HEK293 (cell line): ENCODE measurements around the gene CD46.
"Not testable (repeated sequence)": the region's sequence is repeated elsewhere in the genome, so short reads cannot be mapped to it uniquely, and the experiment has no call there.

ENCODE experiments used
- CTCF ChIA-PET: fragments of 350-600 bp; formaldehyde crosslinking; extraction: SDS; loops from one replicate; lab custom pipeline; 2021; ENCODE audit warnings: antibody characterized with exemption; lab: Yijun Ruan, JAX
- POLR2A ChIA-PET: fragments of 300-600 bp; formaldehyde crosslinking; extraction: SDS; loops from one replicate; lab custom pipeline; 2020; ENCODE audit warnings: antibody characterized with exemption, inconsistent platforms; lab: Yijun Ruan, JAX
- H3K27ac ChIP-seq: fragments of 200-500 bp; sonication (Bioruptor generic); 2 replicates; pipeline ENCODE4 v1.5.1; 2014; ENCODE audit warnings: low read depth, low read length, control low read depth, inconsistent platforms; ENCODE audit errors: extremely low read depth
- H3K36me3 ChIP-seq, 2 experiments: fragments of 200-500 bp in 1 of 2; sonication (Bioruptor generic) in 1 of 2; 1 replicate in 1 of 2; 2 replicates in 1 of 2; pipeline ENCODE4 v1.5.1; 2014 to 2017; ENCODE audit warnings: inconsistent platforms in 2 of 2, low read length in 2 of 2; ENCODE audit not compliant: control insufficient read depth in 2 of 2, insufficient read depth in 1 of 2
- H3K4me1 ChIP-seq: fragments of 200-500 bp; sonication (Bioruptor generic); 2 replicates; pipeline ENCODE4 v1.5.1; 2014; ENCODE audit warnings: mild to moderate bottlenecking, low read length, inconsistent platforms; ENCODE audit not compliant: control insufficient read depth, insufficient read depth
- H3K4me3 ChIP-seq: 2 replicates; pipeline ENCODE4 v1.5.1; 2011; ENCODE audit warnings: low read depth, mild to moderate bottlenecking, control low read depth, low read length, moderate library complexity
- H3K9me3 ChIP-seq: fragments of 200-500 bp; sonication (Bioruptor generic); 2 replicates; pipeline ENCODE4 v1.5.1; 2014; ENCODE audit warnings: low read depth, low read length, inconsistent platforms; ENCODE audit not compliant: control insufficient read depth, insufficient read depth
- GLIS2 ChIP-seq: fragments of 450-650 bp; formaldehyde crosslinking; IDR thresholded peaks from 2 replicates; pipeline ENCODE4 v1.5.1; 2016; ENCODE audit warnings: missing biosample characterization, missing genetic modification characterization
- IKZF3 ChIP-seq: fragments of 450-650 bp; IDR thresholded peaks from 2 replicates; pipeline ENCODE4 v1.5.0; 2018; ENCODE audit warnings: missing biosample characterization, mild to moderate bottlenecking, missing genetic modification characterization, moderate library complexity
- PRDM10 ChIP-seq: fragments of 450-650 bp; formaldehyde crosslinking; IDR thresholded peaks from 2 replicates; pipeline ENCODE4 v1.5.1; 2016; ENCODE audit warnings: missing biosample characterization, missing genetic modification characterization
- SCRT1 ChIP-seq: fragments of 450-650 bp; formaldehyde crosslinking; IDR thresholded peaks from 2 replicates; pipeline ENCODE4 v1.5.1; 2016; ENCODE audit warnings: missing biosample characterization, missing genetic modification characterization, borderline replicate concordance
- SCRT2 ChIP-seq: fragments of 450-650 bp; formaldehyde crosslinking; IDR thresholded peaks from 2 replicates; pipeline ENCODE4 v1.5.1; 2016; ENCODE audit warnings: missing biosample characterization, missing genetic modification characterization
- ZBTB20 ChIP-seq: fragments of 450-650 bp; formaldehyde crosslinking; IDR thresholded peaks from 2 replicates; pipeline ENCODE4 v1.5.1; 2016; ENCODE audit warnings: missing biosample characterization, missing genetic modification characterization
- ZBTB48 ChIP-seq: fragments of 450-650 bp; formaldehyde crosslinking; IDR thresholded peaks from 2 replicates; pipeline ENCODE4 v1.5.1; 2016; ENCODE audit warnings: missing biosample characterization, missing genetic modification characterization
- ZFHX2 ChIP-seq: fragments of 450-650 bp; formaldehyde crosslinking; conservative IDR thresholded peaks from 2 replicates; pipeline ENCODE4 v1.5.1; 2016; ENCODE audit warnings: missing biosample characterization, missing genetic modification characterization
- ZFP69B ChIP-seq: fragments of 450-650 bp; formaldehyde crosslinking; IDR thresholded peaks from 2 replicates; pipeline ENCODE4 v1.5.1; 2016; ENCODE audit warnings: missing biosample characterization, missing genetic modification characterization
- ZNF133 ChIP-seq: fragments of 450-650 bp; formaldehyde crosslinking; IDR thresholded peaks from 2 replicates; pipeline ENCODE4 v1.5.1; 2016; ENCODE audit warnings: missing biosample characterization, missing genetic modification characterization
- ZNF239 ChIP-seq: fragments of 450-650 bp; formaldehyde crosslinking; IDR thresholded peaks from 2 replicates; pipeline ENCODE4 v1.5.1; 2016; ENCODE audit warnings: missing biosample characterization, missing genetic modification characterization
- ZNF335 ChIP-seq: fragments of 450-650 bp; formaldehyde crosslinking; conservative IDR thresholded peaks from 2 replicates; pipeline ENCODE4 v1.5.1; 2016; ENCODE audit warnings: missing biosample characterization, missing genetic modification characterization
- ZNF423 ChIP-seq: fragments of 450-650 bp; formaldehyde crosslinking; IDR thresholded peaks from 2 replicates; pipeline ENCODE4 v1.5.1; 2016; ENCODE audit warnings: missing biosample characterization, missing genetic modification characterization
- ZNF426 ChIP-seq: fragments of 450-650 bp; formaldehyde crosslinking; IDR thresholded peaks from 2 replicates; pipeline ENCODE4 v1.5.1; 2017; ENCODE audit warnings: missing biosample characterization, missing genetic modification characterization, mild to moderate bottlenecking, inconsistent platforms, moderate library complexity
- ZNF549 ChIP-seq: fragments of 450-650 bp; IDR thresholded peaks from 2 replicates; pipeline ENCODE4 v1.5.1; 2018; ENCODE audit warnings: missing biosample characterization, missing genetic modification characterization, mild to moderate bottlenecking, inconsistent platforms, moderate library complexity
- ZNF600 ChIP-seq: fragments of 450-650 bp; formaldehyde crosslinking; IDR thresholded peaks from 2 replicates; pipeline ENCODE4 v1.5.1; 2016; ENCODE audit warnings: missing biosample characterization, missing genetic modification characterization
- ZNF660 ChIP-seq: fragments of 450-650 bp; IDR thresholded peaks from 2 replicates; pipeline ENCODE4 v1.5.1; 2018; ENCODE audit warnings: missing biosample characterization, mild to moderate bottlenecking, missing genetic modification characterization
- ZNF692 ChIP-seq: fragments of 450-650 bp; formaldehyde crosslinking; IDR thresholded peaks from 2 replicates; pipeline ENCODE4 v1.5.1; 2016; ENCODE audit warnings: missing biosample characterization, missing genetic modification characterization
- ZNF76 ChIP-seq: fragments of 450-650 bp; formaldehyde crosslinking; IDR thresholded peaks from 2 replicates; pipeline ENCODE4; 2016; ENCODE audit warnings: low read depth, missing biosample characterization, missing genetic modification characterization, borderline replicate concordance
- ZSCAN16 ChIP-seq: fragments of 450-650 bp; formaldehyde crosslinking; IDR thresholded peaks from 2 replicates; pipeline ENCODE4 v1.5.1; 2016; ENCODE audit warnings: missing biosample characterization, missing genetic modification characterization
- TF ChIP-seq, protein P1 (sequence below): fragments of 450-650 bp; formaldehyde crosslinking; IDR thresholded peaks from 2 replicates; pipeline ENCODE4 v1.5.1; 2016; ENCODE audit warnings: missing biosample characterization, missing genetic modification characterization

CD46 gene

GRCh38 chr1:207750631-207751305 is 1.1 kb upstream of the CD46 start:
- CTCF ChIA-PET = interaction anchor here (1.0 kb wide), 1 partner anchor 46 kb away, joined by 8 read pairs; no protein-coding TSS in a partner anchor
- peaks cover 19% of the 10 kb centered on the region for H3K4me1 ChIP-seq
- no peaks in the 10 kb centered on the region for H3K9me3 ChIP-seq
- peak overlapping the region; percentile 68 for H3K4me3 ChIP-seq
- POLR2A ChIA-PET = no interaction called here
- no peak for TF ChIP-seq ZNF423 (tag by site-specific recombination)
- TF ChIP-seq ZSCAN16 (tag by site-specific recombination) = no peak
- peak; percentile 26; the same call in 1 of the 2 replicates for TF ChIP-seq PRDM10 (tag by site-specific recombination)
- no peak for TF ChIP-seq ZNF76
- TF ChIP-seq ZBTB48 (tag by site-specific recombination) = no peak
- TF ChIP-seq ZNF133 (tag by site-specific recombination) = no peak
- peak; percentile 46; the same call in 1 of the 2 replicates for TF ChIP-seq ZNF692
- TF ChIP-seq ZFP69B (tag by site-specific recombination) = peak; percentile 45; the same call in 1 of the 2 replicates
- TF ChIP-seq ZNF660 (tag by site-specific recombination) = no peak
- peak; percentile 31; the same call in 1 of the 2 replicates for TF ChIP-seq IKZF3 (tag by site-specific recombination)
- TF ChIP-seq ZNF600 = 0 out of 2 replicates have a peak, but pooled peaks have one; percentile 14
- peak overlapping the region; percentile 77 for H3K27ac ChIP-seq
- no peaks in the 10 kb centered on the region for H3K36me3 ChIP-seq

- CTCF ChIA-PET = interaction anchor here (1.0 to 1.5 kb wide), 2 partner anchors 46 to 79 kb away, joined by 4 to 8 read pairs; no protein-coding TSS in a partner anchor
- H3K36me3 ChIP-seq, H3K9me3 ChIP-seq, POLR2A ChIA-PET: not testable (repeated sequence)
- Histone ChIP-seq H3K27ac (peak overlapping the region; percentile 77), H3K4me3 (peak overlapping the region; percentile 68), H3K4me1 (peaks cover 23% of the 10 kb centered on the region)
- TF ChIP-seq ZNF335 (tag by site-specific recombination) = peak; percentile 73
- peak; percentile 67 for TF ChIP-seq GLIS2 (tag by site-specific recombination)
These were observed 428 bp upstream of the CD46 start for GRCh38 chr1:207751463-207751789.

- H3K9me3 ChIP-seq = no peaks in the 10 kb centered on the region
- ChIA-PET CTCF (interaction anchor here (1.5 to 1.6 kb wide), 2 partner anchors 45 to 80 kb away, joined by 4 to 7 read pairs; no protein-coding TSS in a partner anchor), POLR2A (interaction anchor here (0.6 to 1.2 kb wide), 4 partner anchors 10 to 57 kb away, joined by 3 to 5 read pairs (median 4); no protein-coding TSS in a partner anchor)
- H3K4me1 ChIP-seq = peaks cover 23% of the 10 kb centered on the region
- peak overlapping the region; percentile 68 for H3K4me3 ChIP-seq
- H3K36me3 ChIP-seq = peaks cover 0 to 5% of the 10 kb centered on the region in 2 experiments; a peak in 1 of 3 replicates
- peak overlapping the region; percentile 77 for H3K27ac ChIP-seq
- TF ChIP-seq ZNF239 (tag by site-specific recombination) (no peak), GLIS2 (tag by site-specific recombination) (peak; percentile 50; the same call in 1 of the 2 replicates), SCRT1 (tag by site-specific recombination) (0 out of 2 replicates have a peak, but pooled peaks have one; percentile 29), ZBTB48 (tag by site-specific recombination) (peak; percentile 93), ZNF426 (tag by site-specific recombination) (no peak), ZBTB20 (tag by site-specific recombination) (peak; percentile 74), ZNF692 (no peak), ZNF549 (no peak), SCRT2 (tag by site-specific recombination) (no peak), ZFHX2 (peak; percentile 69)
- TF ChIP-seq, protein P1, sequence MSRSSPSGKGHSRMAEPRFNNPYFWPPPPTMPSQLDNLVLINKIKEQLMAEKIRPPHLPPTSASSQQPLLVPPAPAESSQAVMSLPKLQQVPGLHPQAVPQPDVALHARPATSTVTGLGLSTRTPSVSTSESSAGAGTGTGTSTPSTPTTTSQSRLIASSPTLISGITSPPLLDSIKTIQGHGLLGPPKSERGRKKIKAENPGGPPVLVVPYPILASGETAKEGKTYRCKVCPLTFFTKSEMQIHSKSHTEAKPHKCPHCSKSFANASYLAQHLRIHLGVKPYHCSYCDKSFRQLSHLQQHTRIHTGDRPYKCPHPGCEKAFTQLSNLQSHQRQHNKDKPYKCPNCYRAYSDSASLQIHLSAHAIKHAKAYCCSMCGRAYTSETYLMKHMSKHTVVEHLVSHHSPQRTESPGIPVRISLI (tag by site-specific recombination) = peak; percentile 71
These were observed 673 bp downstream of the CD46 start for GRCh38 chr1:207752456-207752998.
